AG10803 (cell line): ENCODE measurements around the gene ITGBL1.

ENCODE experiments used
- DNase-seq: peaks from one replicate; pipeline ENCODE4 v3.0.0; 2010; ENCODE audit warnings: low read depth
- H3K4me3 ChIP-seq: 2 replicates; pipeline ENCODE4 v1.5.1; 2011; ENCODE audit warnings: mild to moderate bottlenecking, low read length, control low read depth
- CTCF ChIP-seq: conservative IDR thresholded peaks from 2 replicates; pipeline ENCODE4 v1.5.1; 2011; ENCODE audit warnings: mild to moderate bottlenecking, low read length, control low read depth, inconsistent platforms

The ITGBL1 gene

GRCh38 chr13:101416181-101417042, 36.1 kb upstream of the ITGBL1 start, which contains the start of gene NALCN:
NALCN (minus strand) TSS chr13:101416508; CDS start chr13:101399126, 17,382 bp downstream.
- TF ChIP-seq CTCF = no peak
- no peak for DNase-seq
- peak within 1 kb of the TSS; percentile 69 for H3K4me3 ChIP-seq

DNA sequence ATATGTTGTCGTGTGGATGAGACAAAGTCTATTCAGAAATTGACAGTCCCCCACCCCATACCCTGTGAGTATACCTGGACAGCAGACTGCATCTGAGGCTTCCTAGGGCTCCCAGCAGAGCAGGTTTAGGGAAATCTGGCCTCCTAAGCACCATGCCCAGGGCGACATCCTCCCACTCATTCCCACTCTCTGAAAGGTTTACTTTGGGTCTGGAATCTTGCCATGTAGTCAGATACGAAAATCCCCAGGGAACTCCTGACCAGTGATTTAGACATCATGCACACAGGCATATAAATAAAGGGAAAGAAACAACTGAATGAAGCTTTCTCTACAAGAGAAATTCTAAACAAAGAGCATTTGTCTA, 35.5 kb upstream of the ITGBL1 start:
- no peak for DNase-seq
- TF ChIP-seq CTCF = no peak
- peak overlapping the region; percentile 69 for H3K4me3 ChIP-seq

DNA sequence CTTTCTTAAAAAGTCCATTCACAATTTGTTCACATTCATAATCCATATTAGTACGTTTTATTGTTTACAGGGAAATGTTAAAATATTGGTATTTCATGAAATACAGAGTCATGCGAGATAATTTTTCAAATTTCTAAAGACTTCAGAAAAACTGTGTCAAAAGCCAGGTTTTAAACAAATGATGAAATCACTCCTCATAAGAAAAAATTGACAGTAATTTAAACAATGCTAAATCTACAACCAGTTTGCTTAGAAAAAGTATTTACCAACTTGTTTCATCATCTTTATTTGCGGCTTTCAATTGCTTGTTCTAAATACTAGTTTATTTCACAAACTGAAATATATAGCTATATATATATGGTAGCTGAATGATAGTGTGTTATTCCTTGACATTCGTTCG, 35.0 kb upstream of the ITGBL1 start:
- H3K4me3 ChIP-seq = no peak overlapping the region
- TF ChIP-seq CTCF = no peak
- DNase-seq = no peak

GRCh38 chr13:101423872-101424271, 28.6 kb upstream of the ITGBL1 start:
- no peak for TF ChIP-seq CTCF
- DNase-seq = no peak
- H3K4me3 ChIP-seq = no peak overlapping the region

DNA sequence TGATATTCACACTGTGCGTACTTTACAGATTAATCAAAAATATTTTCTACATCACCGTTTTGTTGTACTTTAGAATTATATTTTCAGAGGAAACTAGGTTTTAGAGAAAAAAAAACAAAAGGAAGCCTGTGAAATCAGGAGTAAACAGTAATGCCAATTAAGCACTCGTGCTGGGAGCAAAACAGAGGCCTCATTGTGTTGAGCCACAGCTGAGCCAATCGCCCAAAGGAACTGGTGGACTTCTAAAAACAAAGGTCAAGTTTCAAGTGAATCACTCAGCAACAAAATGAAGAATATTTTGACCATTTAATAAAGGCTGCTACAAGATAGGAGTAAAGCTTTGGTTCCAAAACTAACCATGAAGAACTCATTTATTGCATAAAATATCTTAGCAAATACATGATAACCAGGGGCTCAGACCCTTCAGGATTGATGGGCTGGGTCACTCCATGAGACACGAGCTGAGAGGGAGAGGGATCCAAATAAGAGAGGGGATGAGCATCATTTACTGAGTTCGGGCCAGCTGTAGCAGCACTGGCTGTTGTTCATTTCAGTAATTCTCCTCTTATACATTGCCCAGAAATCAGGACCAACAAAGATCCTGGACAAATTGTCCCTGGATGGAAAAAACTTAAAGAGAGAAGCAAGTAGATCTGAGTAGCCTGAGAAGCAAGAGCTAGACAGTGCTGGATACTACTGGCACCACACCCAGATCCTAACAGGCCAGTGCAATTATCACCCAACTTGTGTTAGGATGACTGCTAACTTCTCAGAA, 27.9 kb upstream of the ITGBL1 start:
- no peak for DNase-seq
- no peak for TF ChIP-seq CTCF
- H3K4me3 ChIP-seq = no peak overlapping the region

GRCh38 chr13:101425156-101425471, 27.4 kb upstream of the ITGBL1 start:
- no peak for TF ChIP-seq CTCF
- H3K4me3 ChIP-seq = no peak overlapping the region
- no peak for DNase-seq

DNA sequence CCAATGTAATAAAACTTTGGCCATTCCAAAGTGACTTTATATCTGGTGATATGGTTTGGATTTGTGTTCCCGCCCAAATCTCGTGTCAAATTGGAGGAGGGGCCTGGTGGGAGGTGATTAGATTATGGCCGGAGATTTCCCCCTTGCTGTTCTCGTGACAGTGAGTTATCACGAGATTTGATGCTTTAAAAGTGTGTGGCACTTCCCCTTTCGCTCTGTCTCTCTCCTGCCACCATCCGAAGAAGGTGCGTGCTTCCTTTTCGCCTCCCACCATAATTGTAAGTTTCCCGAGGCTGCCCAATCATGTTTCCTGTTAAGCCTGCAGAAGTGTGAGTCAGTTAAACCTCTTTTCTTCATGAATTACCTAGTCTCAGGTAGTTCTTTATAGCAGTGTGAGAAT, 26.9 kb upstream of the ITGBL1 start:
- no peak for TF ChIP-seq CTCF
- no peak overlapping the region for H3K4me3 ChIP-seq
- DNase-seq = no peak
